Endodermal cell (in vitro differentiated cells): Measurements from ENCODE around the gene DAB1. TPM values are rescaled to one million over a fixed set of nuclear protein-coding genes. Genes with fewer than 3 reads are reported as not detected.

Source experiments
- DNase-seq: peaks from one replicate; pipeline ENCODE4 v3.0.0-alpha.2; 2017
- H3K27ac ChIP-seq: 2 replicates; pipeline ENCODE4 v1.5.1; 2013; ENCODE audit warnings: mild to moderate bottlenecking, low read depth, low read length, moderate library complexity
- H3K27me3 ChIP-seq: 2 replicates; pipeline ENCODE4 v1.6.1; 2013; ENCODE audit warnings: mild to moderate bottlenecking, low read length, moderate library complexity; ENCODE audit not compliant: insufficient read depth, control insufficient read depth, poor library complexity, severe bottlenecking
- H3K36me3 ChIP-seq: 2 replicates; pipeline ENCODE4 v1.7.0; 2013; ENCODE audit warnings: mild to moderate bottlenecking, low read length, moderate library complexity; ENCODE audit not compliant: control insufficient read depth, insufficient read depth
- H3K4me1 ChIP-seq: one replicate; pipeline ENCODE4 v1.7.0; 2013; ENCODE audit warnings: low read length; ENCODE audit not compliant: control insufficient read depth, insufficient read depth
- H3K4me3 ChIP-seq: 2 replicates; pipeline ENCODE4 v1.5.1; 2013; ENCODE audit warnings: mild to moderate bottlenecking, low read length, moderate library complexity
- H3K9ac ChIP-seq: 2 replicates; pipeline ENCODE4 v1.6.1; 2013; ENCODE audit warnings: mild to moderate bottlenecking, low read length, moderate library complexity; ENCODE audit not compliant: poor library complexity, severe bottlenecking; ENCODE audit errors: extremely low read depth
- H3K9me3 ChIP-seq: 2 replicates; pipeline ENCODE4 v1.6.1; 2013; ENCODE audit warnings: mild to moderate bottlenecking, low read length, moderate library complexity; ENCODE audit not compliant: control insufficient read depth
- H3K27ac Mint-ChIP-seq: 2 replicates; pipeline ENCODE4 v1.8.0; 2020; ENCODE audit warnings: mixed read lengths
- H3K27me3 Mint-ChIP-seq: 2 replicates; pipeline ENCODE4 v1.8.0; 2021; ENCODE audit warnings: mild to moderate bottlenecking, mixed read lengths; ENCODE audit not compliant: insufficient read depth
- H3K36me3 Mint-ChIP-seq: 2 replicates; pipeline ENCODE4 v1.8.0; 2020; ENCODE audit warnings: low read depth, mixed read lengths
- H3K4me1 Mint-ChIP-seq: 2 replicates; pipeline ENCODE4 v1.8.0; 2020; ENCODE audit warnings: mixed read lengths
- H3K4me3 Mint-ChIP-seq: 2 replicates; pipeline ENCODE4 v1.8.0; 2020; ENCODE audit warnings: mild to moderate bottlenecking, moderate library complexity, mixed read lengths
- H3K9me3 Mint-ChIP-seq: 2 replicates; pipeline ENCODE4 v1.8.0; 2020; ENCODE audit warnings: mild to moderate bottlenecking, mixed read lengths
- whole genome bisulfite sequencing, 2 experiments: methylation state at CpG; one replicate each; pipeline versions ENCODE4 v1.1.5 to v1.1.7; 2013; ENCODE audit warnings: missing lambda C conversion rate in 2 of 2, mixed read lengths in 1 of 2; ENCODE audit not compliant: insufficient coverage in 1 of 2, insufficient read length in 1 of 2; 5-methylcytosine and 5-hydroxymethylcytosine counted together
- total RNA-seq, 2 donors: library from RNA; stranded (reverse); fragmentation: NEBNext Ultra II Directional in 1 of 2; extraction: Animal tissue kit (Norgen Biotek cat#: 25700) in 1 of 2; gene quantifications; 2 replicates in 1 of 2; 3 replicates in 1 of 2; pipeline ENCODE4 v1.2.1, GENCODE V29; 2021
- TF ChIP-seq, protein P1 (sequence below): fragments of 200-600 bp; sonication (generic); conservative IDR thresholded peaks from 2 replicates; pipeline ENCODE4 v1.5.0; 2021; ENCODE audit warnings: antibody characterized with exemption, mild to moderate bottlenecking

DAB1 gene
- total RNA-seq, 2 donors from 2014 or later = 32.0 to 36.2 TPM

DNA sequence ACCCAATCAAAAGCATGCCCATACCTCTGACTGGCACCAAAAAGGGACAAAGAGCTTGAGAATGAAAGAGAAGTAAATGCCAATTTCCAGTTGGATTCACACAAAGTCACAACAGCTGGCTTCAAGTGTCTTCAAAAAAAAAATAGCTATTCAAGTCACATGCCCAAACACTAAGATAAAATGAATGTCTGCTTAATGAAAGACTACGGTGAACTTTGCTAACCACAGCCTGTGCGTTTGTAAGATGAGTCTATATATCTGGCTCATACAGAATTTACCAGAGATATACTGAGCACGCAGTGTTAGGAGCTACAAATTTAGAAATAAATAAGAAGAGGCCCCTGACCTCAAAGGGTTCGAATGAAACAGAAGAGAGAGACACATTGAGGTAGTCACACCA lies 73.2 kb downstream of the DAB1 start:
- no peaks in the 10 kb centered on the region for H3K36me3 ChIP-seq
- WGBS, 2 experiments = 67 to 73% methylated on average over 3 to 4 of the region's 4 CpGs
- no peak overlapping the region for H3K4me3 ChIP-seq
- no peak overlapping the region for H3K27ac Mint-ChIP-seq
- no peaks in the 10 kb centered on the region for H3K27me3 Mint-ChIP-seq
- no peak for DNase-seq
- no peaks in the 10 kb centered on the region for H3K36me3 Mint-ChIP-seq
- H3K4me3 Mint-ChIP-seq = no peak overlapping the region
- H3K4me1 ChIP-seq = peaks cover 13% of the 10 kb centered on the region
- H3K9me3 ChIP-seq = no peaks in the 10 kb centered on the region
- no peak overlapping the region for H3K9ac ChIP-seq
- H3K27me3 ChIP-seq = no peaks in the 10 kb centered on the region
- no peak overlapping the region for H3K27ac ChIP-seq
- TF ChIP-seq, protein P1, sequence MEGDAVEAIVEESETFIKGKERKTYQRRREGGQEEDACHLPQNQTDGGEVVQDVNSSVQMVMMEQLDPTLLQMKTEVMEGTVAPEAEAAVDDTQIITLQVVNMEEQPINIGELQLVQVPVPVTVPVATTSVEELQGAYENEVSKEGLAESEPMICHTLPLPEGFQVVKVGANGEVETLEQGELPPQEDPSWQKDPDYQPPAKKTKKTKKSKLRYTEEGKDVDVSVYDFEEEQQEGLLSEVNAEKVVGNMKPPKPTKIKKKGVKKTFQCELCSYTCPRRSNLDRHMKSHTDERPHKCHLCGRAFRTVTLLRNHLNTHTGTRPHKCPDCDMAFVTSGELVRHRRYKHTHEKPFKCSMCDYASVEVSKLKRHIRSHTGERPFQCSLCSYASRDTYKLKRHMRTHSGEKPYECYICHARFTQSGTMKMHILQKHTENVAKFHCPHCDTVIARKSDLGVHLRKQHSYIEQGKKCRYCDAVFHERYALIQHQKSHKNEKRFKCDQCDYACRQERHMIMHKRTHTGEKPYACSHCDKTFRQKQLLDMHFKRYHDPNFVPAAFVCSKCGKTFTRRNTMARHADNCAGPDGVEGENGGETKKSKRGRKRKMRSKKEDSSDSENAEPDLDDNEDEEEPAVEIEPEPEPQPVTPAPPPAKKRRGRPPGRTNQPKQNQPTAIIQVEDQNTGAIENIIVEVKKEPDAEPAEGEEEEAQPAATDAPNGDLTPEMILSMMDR = no peak
- H3K9me3 Mint-ChIP-seq = no peaks in the 10 kb centered on the region
- peaks cover 53% of the 10 kb centered on the region for H3K4me1 Mint-ChIP-seq

DNA sequence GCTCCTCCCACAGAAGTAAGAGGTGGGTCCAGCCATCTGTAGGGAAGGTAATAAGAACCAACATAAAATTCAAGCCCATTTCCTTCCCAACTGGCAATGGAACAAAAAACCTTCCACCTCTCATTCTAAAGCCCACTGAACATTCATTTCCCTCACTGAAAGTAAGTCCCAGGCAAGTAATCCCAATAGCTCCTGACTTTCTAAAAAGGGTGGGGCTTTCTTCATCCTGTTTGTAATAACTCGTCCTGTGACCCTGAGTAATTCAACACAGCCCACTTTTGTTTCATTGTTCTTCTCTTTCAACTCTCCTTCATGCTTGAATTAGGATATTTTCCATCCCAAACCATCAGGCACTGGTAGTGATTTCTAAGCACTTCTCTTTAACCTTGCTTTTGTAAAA lies 74.9 kb downstream of the DAB1 start:
- Histone ChIP-seq H3K4me1 (peaks cover 13% of the 10 kb centered on the region), H3K27me3 (no peaks in the 10 kb centered on the region), H3K9me3 (no peaks in the 10 kb centered on the region), H3K9ac (no peak overlapping the region), H3K36me3 (no peaks in the 10 kb centered on the region), H3K27ac (no peak overlapping the region), H3K4me3 (no peak overlapping the region)
- DNase-seq = no peak
- no peak overlapping the region for H3K27ac Mint-ChIP-seq
- TF ChIP-seq, protein P1 = no peak
- WGBS, 2 experiments = 87 to 90% methylated on average over 1 of the region's 1 CpG
- peaks cover 56% of the 10 kb centered on the region for H3K4me1 Mint-ChIP-seq
- H3K4me3 Mint-ChIP-seq = no peak overlapping the region
- H3K36me3 Mint-ChIP-seq = no peaks in the 10 kb centered on the region
- no peaks in the 10 kb centered on the region for H3K27me3 Mint-ChIP-seq
- no peaks in the 10 kb centered on the region for H3K9me3 Mint-ChIP-seq

DNA sequence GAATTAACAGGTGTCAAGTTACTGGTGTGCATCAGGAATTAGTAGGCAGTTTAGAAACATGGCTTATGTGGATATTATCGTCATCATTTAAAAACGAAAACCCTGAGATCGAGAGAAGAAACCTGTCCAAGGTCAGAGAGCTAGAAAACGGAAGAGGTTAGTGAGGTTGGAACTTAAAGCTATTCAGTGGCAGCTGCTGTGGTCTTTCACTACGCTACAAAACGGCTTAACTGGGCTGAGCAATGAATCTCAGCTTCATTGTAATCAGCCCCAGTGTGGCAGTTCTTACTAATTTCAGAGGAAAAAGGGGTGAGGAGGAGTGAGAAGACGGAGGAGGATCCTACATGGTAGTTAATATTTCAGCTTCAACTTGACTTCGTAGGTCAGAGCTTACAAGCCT lies 77.9 kb downstream of the DAB1 start:
- no peak for DNase-seq
- Mint-ChIP-seq H3K36me3 (peaks cover 7% of the 10 kb centered on the region), H3K4me3 (no peak overlapping the region), H3K27me3 (no peaks in the 10 kb centered on the region), H3K9me3 (no peaks in the 10 kb centered on the region), H3K4me1 (peaks cover 63% of the 10 kb centered on the region), H3K27ac (no peak overlapping the region)
- Histone ChIP-seq H3K36me3 (no peaks in the 10 kb centered on the region), H3K4me3 (no peak overlapping the region), H3K27me3 (no peaks in the 10 kb centered on the region), H3K27ac (no peak overlapping the region), H3K9me3 (no peaks in the 10 kb centered on the region), H3K4me1 (peaks cover 17% of the 10 kb centered on the region), H3K9ac (no peak overlapping the region)
- TF ChIP-seq, protein P1 = no peak
- 84 to 89% methylated on average over 8 of the region's 8 CpGs for WGBS, 2 experiments
